CD4-positive, CD25-positive, alpha-beta regulatory T cell (primary cell): ENCODE measurements around the gene CD2AP. TPM values are rescaled to one million over a fixed set of nuclear protein-coding genes. Genes with fewer than 3 reads are reported as not detected.
"Not testable (repeated sequence)": the region's sequence is repeated elsewhere in the genome, so short reads cannot be mapped to it uniquely, and the experiment has no call there.

ENCODE experiments used
- ATAC-seq, 2 donors: fragments of 150-1000 bp; cut with Tn5 transposase; one replicate each; pipeline ENCODE4 v1.10.0; 2021; ENCODE audit warnings: low read depth in 2 of 2, moderate number of reproducible peaks in 2 of 2, moderate library complexity in 1 of 2
- DNase-seq, 3 donors: peaks; one replicate each; pipeline versions ENCODE4 v3.0.0 to v3.0.0-alpha.2; 2012 to 2022; ENCODE audit warnings: mixed read lengths in 1 of 3
- H3K27ac ChIP-seq: one replicate; pipeline ENCODE4 v1.7.0; 2013; ENCODE audit warnings: mild to moderate bottlenecking, low read length; ENCODE audit not compliant: insufficient read depth, poor library complexity, severe bottlenecking
- H3K27me3 ChIP-seq: one replicate; pipeline ENCODE4 v1.7.0; 2013; ENCODE audit warnings: low read length; ENCODE audit not compliant: control insufficient read depth, insufficient read depth
- H3K36me3 ChIP-seq: one replicate; pipeline ENCODE4 v1.7.0; 2013; ENCODE audit warnings: mild to moderate bottlenecking, low read length, moderate library complexity; ENCODE audit not compliant: control insufficient read depth, insufficient read depth
- H3K4me1 ChIP-seq: 2 replicates; pipeline ENCODE4 v1.7.0; 2013; ENCODE audit warnings: mild to moderate bottlenecking, low read length; ENCODE audit not compliant: insufficient read depth, control insufficient read depth, poor library complexity, severe bottlenecking
- H3K4me3 ChIP-seq: one replicate; pipeline ENCODE4 v1.7.0; 2013; ENCODE audit warnings: low read depth, mild to moderate bottlenecking, low read length, moderate library complexity
- H3K9me3 ChIP-seq, 2 experiments: 1 replicate in 1 of 2; 2 replicates in 1 of 2; pipeline ENCODE4 v1.7.0; 2013; ENCODE audit warnings: low read length in 2 of 2, mild to moderate bottlenecking in 1 of 2, moderate library complexity in 1 of 2; ENCODE audit not compliant: control insufficient read depth in 2 of 2
- H3K27ac Mint-ChIP-seq, 3 donors: one replicate each; pipeline ENCODE4 v1.8.0; 2020 to 2022; ENCODE audit warnings: mild to moderate bottlenecking in 3 of 3, mixed read lengths in 3 of 3, moderate library complexity in 2 of 3
- H3K27me3 Mint-ChIP-seq: one replicate; pipeline ENCODE4 v1.8.0; 2022; ENCODE audit warnings: mild to moderate bottlenecking, mixed read lengths
- H3K36me3 Mint-ChIP-seq: one replicate; pipeline ENCODE4 v1.8.0; 2020; ENCODE audit warnings: mixed read lengths
- H3K4me1 Mint-ChIP-seq, 4 donors: one replicate each; pipeline ENCODE4 v1.8.0; 2020 to 2022; ENCODE audit warnings: mixed read lengths in 4 of 4, mild to moderate bottlenecking in 1 of 4
- H3K4me3 Mint-ChIP-seq, 4 donors: one replicate each; pipeline ENCODE4 v1.8.0; 2020 to 2022; ENCODE audit warnings: mild to moderate bottlenecking in 4 of 4, mixed read lengths in 4 of 4, moderate library complexity in 3 of 4
- H3K9me3 Mint-ChIP-seq, 7 donors: one replicate each; pipeline ENCODE4 v1.8.0; 2020 to 2022; ENCODE audit warnings: mixed read lengths in 7 of 7, mild to moderate bottlenecking in 3 of 7, moderate library complexity in 2 of 7
- polyA plus RNA-seq, 4 donors: library from polyadenylated mRNA; unstranded; fragments of 300-500 nt; fragmentation: Illumina TruSeq; gene quantifications; one replicate each; pipeline ENCODE4 v1.2.3, GENCODE V29; 2021
- total RNA-seq: library from RNA; stranded (reverse); gene quantifications from one replicate; pipeline ENCODE4 v1.2.3, GENCODE V29; 2022

CD2AP gene
- total and polyA plus RNA-seq, 5 donors from 2014 or later = 4.0 to 30.5 (median 6.5) TPM

DNA sequence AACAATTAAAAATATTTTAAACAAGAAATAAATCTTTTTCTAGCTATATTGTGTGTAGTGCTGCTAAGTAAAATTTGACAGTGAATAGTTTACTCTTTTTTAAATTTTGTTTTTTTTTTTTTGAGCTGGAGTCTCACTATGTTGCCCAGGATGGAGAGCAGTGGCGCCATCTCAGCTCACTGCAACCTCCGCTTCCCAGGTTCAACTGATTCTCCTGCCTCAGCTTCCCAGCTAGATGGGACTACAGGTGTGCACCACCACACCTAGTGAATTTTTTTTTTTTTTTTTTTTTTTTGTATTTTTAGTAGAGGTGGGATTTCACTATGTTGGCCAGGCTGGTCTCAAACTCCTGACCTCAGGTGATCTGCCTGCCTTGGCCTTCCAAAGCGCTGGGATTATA lies 75.7 kb downstream of the CD2AP start:
- not testable (repeated sequence) for H3K36me3 ChIP-seq, H3K27ac Mint-ChIP-seq, H3K27me3 ChIP-seq, H3K27ac ChIP-seq, H3K4me3 Mint-ChIP-seq, H3K9me3 Mint-ChIP-seq, H3K9me3 ChIP-seq, H3K4me3 ChIP-seq, H3K4me1 ChIP-seq, DNase-seq, ATAC-seq, H3K27me3 Mint-ChIP-seq
- Mint-ChIP-seq H3K36me3 (peaks cover 38% of the 10 kb centered on the region), H3K4me1 (peaks cover 0 to 14% (median 4%) of the 10 kb centered on the region in 4 donors)

DNA sequence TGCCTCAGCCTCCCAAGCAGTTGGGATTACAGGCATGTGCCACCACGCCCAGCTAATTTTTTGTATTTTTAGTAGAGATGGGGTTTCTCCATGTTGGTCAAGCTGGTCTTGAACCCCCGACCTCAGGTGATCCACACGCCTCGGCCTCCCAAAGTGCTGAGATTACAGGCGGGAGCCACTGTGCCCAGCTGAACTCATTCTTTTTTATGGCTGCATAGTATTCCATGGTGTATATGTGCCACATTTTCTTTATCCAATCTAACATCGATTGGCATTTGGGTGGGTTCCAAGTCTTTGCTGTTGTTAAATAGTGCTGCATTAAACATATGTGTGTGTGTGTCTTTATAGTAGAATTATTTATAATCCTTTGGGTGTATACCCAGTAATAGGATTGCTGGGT lies 78.9 kb downstream of the CD2AP start:
- not testable (repeated sequence) for H3K9me3 ChIP-seq, H3K27me3 Mint-ChIP-seq, H3K4me3 Mint-ChIP-seq, H3K36me3 ChIP-seq, H3K27ac ChIP-seq, DNase-seq, H3K4me1 ChIP-seq, ATAC-seq, H3K4me3 ChIP-seq, H3K9me3 Mint-ChIP-seq, H3K27me3 ChIP-seq, H3K27ac Mint-ChIP-seq
- H3K4me1 Mint-ChIP-seq = peaks cover 0 to 15% (median 10%) of the 10 kb centered on the region in 4 donors
- peaks cover 40% of the 10 kb centered on the region for H3K36me3 Mint-ChIP-seq

- ATAC-seq (no peak), DNase-seq (no peak)
- Mint-ChIP-seq H3K9me3 (peaks cover 0 to 3% (median 0%) of the 10 kb centered on the region in 7 donors), H3K27me3 (no peaks in the 10 kb centered on the region), H3K4me3 (no peak overlapping the region), H3K36me3 (peaks cover 28% of the 10 kb centered on the region), H3K4me1 (peaks cover 6 to 8% (median 7%) of the 10 kb centered on the region in 4 donors), H3K27ac (no peak overlapping the region)
- no peak overlapping the region for H3K27ac ChIP-seq
- H3K4me3 ChIP-seq = no peak overlapping the region
- no peaks in the 10 kb centered on the region for H3K9me3 ChIP-seq
- H3K36me3 ChIP-seq = peaks cover 5% of the 10 kb centered on the region
- H3K27me3 ChIP-seq = no peaks in the 10 kb centered on the region
- no peaks in the 10 kb centered on the region for H3K4me1 ChIP-seq
These were observed 85.6 kb downstream of the CD2AP start for GRCh38 chr6:47563162-47563561.

DNA sequence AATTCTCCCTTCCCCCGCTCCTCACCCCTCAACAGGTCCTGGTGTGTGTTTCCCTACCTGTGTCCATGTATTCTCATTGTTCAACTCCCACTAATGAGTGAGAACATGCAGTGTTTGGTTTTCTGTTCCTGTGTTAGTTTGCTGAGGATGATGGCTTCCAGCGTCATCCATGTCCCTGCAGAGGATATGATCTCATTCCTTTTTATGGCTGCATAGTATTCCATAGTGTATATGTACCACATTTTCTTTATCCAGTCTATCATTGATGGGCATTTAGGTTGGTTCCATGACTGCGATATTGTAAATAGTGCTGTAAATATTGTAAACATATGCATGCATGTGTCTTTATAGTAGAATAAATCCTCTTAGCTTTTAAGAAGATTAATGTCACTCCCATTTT lies 89.0 kb downstream of the CD2AP start:
- not testable (repeated sequence) for DNase-seq, H3K4me3 Mint-ChIP-seq, H3K27ac ChIP-seq, H3K4me1 ChIP-seq, H3K36me3 ChIP-seq, H3K27me3 ChIP-seq, H3K27me3 Mint-ChIP-seq, H3K9me3 Mint-ChIP-seq, H3K4me3 ChIP-seq, H3K9me3 ChIP-seq, H3K27ac Mint-ChIP-seq, ATAC-seq
- Mint-ChIP-seq H3K36me3 (peaks cover 12% of the 10 kb centered on the region), H3K4me1 (peaks cover 3 to 13% (median 9%) of the 10 kb centered on the region in 4 donors)

GRCh38 chr6:47567586-47567985 lies 90.0 kb downstream of the CD2AP start:
- Histone ChIP-seq H3K4me3 (no peak overlapping the region), H3K27me3 (no peaks in the 10 kb centered on the region), H3K9me3 (no peaks in the 10 kb centered on the region), H3K27ac (no peak overlapping the region), H3K36me3 (peaks cover 2% of the 10 kb centered on the region), H3K4me1 (no peaks in the 10 kb centered on the region)
- Mint-ChIP-seq H3K4me1 (peaks cover 3 to 16% (median 12%) of the 10 kb centered on the region in 4 donors), H3K36me3 (peaks cover 12% of the 10 kb centered on the region), H3K4me3 (no peak overlapping the region), H3K9me3 (peaks cover 0 to 3% (median 0%) of the 10 kb centered on the region in 7 donors), H3K27me3 (no peaks in the 10 kb centered on the region), H3K27ac (no peak overlapping the region)
- no peak for DNase-seq
- no peak for ATAC-seq

DNA sequence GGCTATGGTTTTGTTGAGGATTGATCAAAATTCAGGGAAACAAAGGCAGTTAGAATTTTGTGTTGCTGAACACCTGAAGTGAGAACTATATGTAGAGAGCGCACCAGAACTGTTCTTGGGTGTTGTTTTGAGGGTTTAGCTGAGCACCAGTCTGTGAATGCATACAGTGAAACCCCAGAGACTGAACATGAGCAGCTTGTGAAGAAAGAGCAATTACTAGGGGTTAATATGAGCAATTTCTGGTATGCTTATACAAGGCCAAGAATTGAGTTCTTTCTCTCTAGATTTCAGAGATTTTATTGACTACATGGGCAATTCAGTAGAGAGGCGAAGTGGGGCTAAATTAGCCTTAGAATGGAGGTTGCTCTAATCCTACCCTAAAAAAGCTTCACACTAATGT lies 93.9 kb downstream of the CD2AP start:
- Histone ChIP-seq H3K4me1 (no peaks in the 10 kb centered on the region), H3K36me3 (peaks cover 5% of the 10 kb centered on the region), H3K27me3 (no peaks in the 10 kb centered on the region), H3K9me3 (no peaks in the 10 kb centered on the region), H3K27ac (no peak overlapping the region), H3K4me3 (no peak overlapping the region)
- ATAC-seq (no peak), DNase-seq (no peak)
- H3K36me3 Mint-ChIP-seq = peaks cover 13% of the 10 kb centered on the region
- H3K27me3 Mint-ChIP-seq = no peaks in the 10 kb centered on the region
- no peak overlapping the region for H3K4me3 Mint-ChIP-seq
- H3K9me3 Mint-ChIP-seq = peaks cover 0 to 2% (median 0%) of the 10 kb centered on the region in 7 donors
- no peak overlapping the region for H3K27ac Mint-ChIP-seq
- peaks cover 3 to 16% (median 9%) of the 10 kb centered on the region in 4 donors for H3K4me1 Mint-ChIP-seq

GRCh38 chr6:47573109-47573508 lies 95.5 kb downstream of the CD2AP start:
- Mint-ChIP-seq H3K27me3 (no peaks in the 10 kb centered on the region), H3K9me3 (no peaks in the 10 kb centered on the region), H3K4me3 (no peak overlapping the region), H3K4me1 (peaks cover 3 to 16% (median 9%) of the 10 kb centered on the region in 4 donors), H3K36me3 (peaks cover 14% of the 10 kb centered on the region), H3K27ac (no peak overlapping the region)
- Histone ChIP-seq H3K9me3 (no peaks in the 10 kb centered on the region), H3K27me3 (no peaks in the 10 kb centered on the region), H3K36me3 (peaks cover 13% of the 10 kb centered on the region), H3K4me1 (no peaks in the 10 kb centered on the region), H3K4me3 (no peak overlapping the region), H3K27ac (no peak overlapping the region)
- ATAC-seq (no peak), DNase-seq (no peak)

- no peak overlapping the region for H3K4me3 ChIP-seq
- H3K4me1 Mint-ChIP-seq = peaks cover 3 to 16% (median 9%) of the 10 kb centered on the region in 4 donors
- no peak overlapping the region for H3K27ac ChIP-seq
- H3K36me3 ChIP-seq = peaks cover 27% of the 10 kb centered on the region
- no peak overlapping the region for H3K4me3 Mint-ChIP-seq
- H3K27me3 ChIP-seq = no peaks in the 10 kb centered on the region
- H3K36me3 Mint-ChIP-seq = peaks cover 16% of the 10 kb centered on the region
- no peaks in the 10 kb centered on the region for H3K4me1 ChIP-seq
- H3K27me3 Mint-ChIP-seq = no peaks in the 10 kb centered on the region
- H3K9me3 Mint-ChIP-seq = no peaks in the 10 kb centered on the region
- DNase-seq (no peak), ATAC-seq (no peak)
- H3K9me3 ChIP-seq = no peaks in the 10 kb centered on the region
- no peak overlapping the region for H3K27ac Mint-ChIP-seq
These were observed 97.2 kb downstream of the CD2AP start for GRCh38 chr6:47574789-47575188.
